Stimulated activated CD4-positive, alpha-beta T cell treated with anti-CD3 and anti-CD28 coated beads, Interleukin-2, amount 100 ng/mL, for 24 hours (primary cell): Measurements from ENCODE around the gene STIM2.

Source experiments
- DNase-seq, 2 donors: peaks; one replicate each; pipeline ENCODE4 v3.0.0-alpha.2; 2020

The STIM2 gene

GRCh38 chr4:26837993-26838842 is 22.4 kb upstream of the STIM2 start:
- no peak for DNase-seq

GRCh38 chr4:26839016-26839415 is 21.6 kb upstream of the STIM2 start:
- no peak for DNase-seq

- DNase-seq = no peak
Measured at GRCh38 chr4:26839534-26839951, 21.1 kb upstream of the STIM2 start.

GRCh38 chr4:26840786-26841185 is 19.9 kb upstream of the STIM2 start:
- DNase-seq = no peak

- DNase-seq = no peak
Measured at GRCh38 chr4:26842911-26843310, 17.7 kb upstream of the STIM2 start.

GRCh38 chr4:26850528-26850927 is 10.1 kb upstream of the STIM2 start:
- no peak for DNase-seq

- no peak for DNase-seq
Measured at GRCh38 chr4:26851129-26851528, 9.5 kb upstream of the STIM2 start.

GRCh38 chr4:26854701-26855100 is 5.9 kb upstream of the STIM2 start:
- no peak for DNase-seq

GRCh38 chr4:26856906-26857277 is 3.7 kb upstream of the STIM2 start:
- no peak for DNase-seq

GRCh38 chr4:26857278-26858034 is 3.2 kb upstream of the STIM2 start:
- DNase-seq = peak; percentile 90 to 91

GRCh38 chr4:26858035-26858918 is 2.4 kb upstream of the STIM2 start:
- DNase-seq = no peak

- no peak for DNase-seq
Measured at GRCh38 chr4:26858947-26859401, 1.7 kb upstream of the STIM2 start.

GRCh38 chr4:26859762-26860156 is 882 bp upstream of the STIM2 start:
- no peak for DNase-seq

- peak in 1 of 2 donors; percentile 63 for DNase-seq
Measured at GRCh38 chr4:26860922-26861433, 337 bp downstream of the STIM2 start.

- peak; percentile 74 to 78 for DNase-seq
Measured at GRCh38 chr4:26861434-26862186, 969 bp downstream of the STIM2 start.

GRCh38 chr4:26862381-26862915 is 1.8 kb downstream of the STIM2 start:
- no peak for DNase-seq

- no peak for DNase-seq
Measured at GRCh38 chr4:26863512-26863911, 2.9 kb downstream of the STIM2 start.

GRCh38 chr4:26864899-26865298 is 4.3 kb downstream of the STIM2 start:
- no peak for DNase-seq

- DNase-seq = no peak
Measured at GRCh38 chr4:26866203-26866602, 5.6 kb downstream of the STIM2 start.

GRCh38 chr4:26866781-26867180 is 6.1 kb downstream of the STIM2 start:
- DNase-seq = no peak

GRCh38 chr4:26867914-26868684 is 7.5 kb downstream of the STIM2 start:
- DNase-seq = no peak
